Astrocyte of the hippocampus (primary cell): ENCODE measurements around the gene PTPN5.

Experiments used
- DNase-seq: peaks from one replicate; pipeline ENCODE4 v3.0.0; 2011; ENCODE audit warnings: low read depth, low spot score

Gene PTPN5

GRCh38 chr11:18773104-18773503 lies 18.5 kb downstream of the PTPN5 start:
- no peak for DNase-seq

GRCh38 chr11:18772211-18772610 lies 19.4 kb downstream of the PTPN5 start:
- no peak for DNase-seq

- no peak for DNase-seq
Measured at GRCh38 chr11:18771266-18772035, 20.1 kb downstream of the PTPN5 start.

DNA sequence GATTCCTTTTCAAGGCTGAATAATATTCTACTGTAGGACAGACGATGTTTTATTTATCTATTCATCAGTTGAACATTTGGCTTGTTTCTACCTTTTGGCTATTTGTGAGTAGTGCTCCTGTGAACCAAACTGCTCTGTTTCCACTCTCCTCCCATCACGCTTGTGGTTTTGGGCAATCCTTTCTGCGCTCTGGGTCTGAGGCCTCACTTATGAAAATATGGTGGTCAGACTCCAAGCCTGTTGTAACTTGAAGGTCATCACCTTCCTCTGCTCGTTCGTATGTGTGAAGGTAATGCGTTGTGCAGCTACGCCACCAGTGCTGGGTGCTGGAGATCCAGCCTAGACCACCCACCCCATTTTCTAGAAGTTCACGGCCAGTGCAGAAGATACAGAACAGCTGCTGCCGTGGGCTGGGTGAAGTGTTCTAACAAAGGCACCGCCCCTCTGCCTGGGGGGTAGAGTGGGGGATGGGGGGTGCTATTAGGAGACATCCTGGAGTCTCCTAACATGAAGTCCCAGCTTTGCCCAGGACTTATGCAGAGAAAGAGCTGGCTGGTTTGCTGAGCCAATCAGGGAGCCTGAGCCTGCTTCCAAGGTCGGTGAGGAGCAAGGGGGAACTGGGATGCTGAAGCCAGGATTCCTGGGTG lies 21.0 kb downstream of the PTPN5 start:
- DNase-seq: no peak

- no peak for DNase-seq
Measured at GRCh38 chr11:18769802-18770456, 21.7 kb downstream of the PTPN5 start.

GRCh38 chr11:18768978-18769377 lies 22.6 kb downstream of the PTPN5 start:
- no peak for DNase-seq

DNA sequence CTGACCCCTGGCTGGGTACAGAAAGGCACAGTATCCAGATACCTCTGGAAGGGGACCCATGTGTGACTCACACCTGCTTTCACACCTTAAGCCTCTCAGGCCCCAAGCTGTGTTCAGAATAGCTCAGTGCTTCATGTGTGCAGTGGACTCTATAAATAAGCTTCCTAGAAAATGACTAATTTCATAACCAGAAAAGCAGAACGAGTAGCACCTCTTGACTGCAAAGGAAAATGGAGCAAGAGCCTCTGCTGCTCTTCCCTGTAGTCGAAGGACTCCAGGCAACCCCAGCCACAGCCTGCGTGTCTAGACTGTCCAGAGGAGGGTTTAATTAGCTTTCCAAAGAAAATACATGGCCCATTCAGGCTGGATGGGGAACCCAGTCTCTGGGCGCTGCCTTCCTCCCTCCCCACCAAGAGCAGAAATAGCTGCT lies 23.1 kb downstream of the PTPN5 start:
- no peak for DNase-seq

GRCh38 chr11:18766015-18766414 lies 25.6 kb downstream of the PTPN5 start:
- no peak for DNase-seq

DNA sequence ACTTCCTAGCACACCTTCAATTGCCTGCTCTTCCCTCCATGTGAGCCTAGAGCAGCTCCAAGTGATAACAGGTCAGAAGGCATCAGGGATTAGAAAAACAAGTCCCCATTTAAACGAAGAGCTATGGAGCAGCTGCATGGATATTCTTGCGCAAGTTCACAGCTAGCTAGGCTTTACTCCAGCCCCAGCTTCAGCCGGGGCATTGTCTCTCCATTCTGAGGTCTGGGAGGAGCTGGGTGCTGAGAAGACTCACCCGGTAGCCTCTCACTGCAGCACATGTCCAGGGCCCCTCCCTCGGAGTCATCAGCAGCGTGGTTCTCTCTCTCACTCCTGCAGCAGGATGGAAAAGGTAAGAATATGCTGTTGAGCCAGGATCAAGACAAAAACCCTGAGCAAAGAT lies 26.0 kb downstream of the PTPN5 start:
- no peak for DNase-seq

DNA sequence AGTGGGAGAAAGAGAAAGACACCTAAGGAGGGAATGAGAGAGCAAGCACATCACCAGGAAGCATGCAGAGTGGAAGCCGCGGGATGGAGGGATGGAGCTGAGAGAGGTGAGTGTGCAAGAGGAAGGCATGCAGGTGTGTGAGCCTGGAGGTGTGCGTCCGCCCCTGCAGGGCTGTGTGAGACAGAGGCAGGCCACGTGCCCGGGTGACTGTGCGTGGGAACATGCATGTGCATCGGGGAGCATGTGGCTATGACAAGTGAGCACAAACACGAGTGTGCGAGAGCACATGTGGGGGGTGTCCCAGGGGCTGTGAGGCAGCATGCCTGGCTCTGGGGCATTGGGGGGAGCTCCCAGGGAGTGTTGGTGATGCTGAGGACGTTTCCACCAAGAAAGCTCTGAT lies 29.9 kb downstream of the PTPN5 start:
- DNase-seq: no peak

GRCh38 chr11:18761144-18761543 lies 30.5 kb downstream of the PTPN5 start:
- no peak for DNase-seq

DNA sequence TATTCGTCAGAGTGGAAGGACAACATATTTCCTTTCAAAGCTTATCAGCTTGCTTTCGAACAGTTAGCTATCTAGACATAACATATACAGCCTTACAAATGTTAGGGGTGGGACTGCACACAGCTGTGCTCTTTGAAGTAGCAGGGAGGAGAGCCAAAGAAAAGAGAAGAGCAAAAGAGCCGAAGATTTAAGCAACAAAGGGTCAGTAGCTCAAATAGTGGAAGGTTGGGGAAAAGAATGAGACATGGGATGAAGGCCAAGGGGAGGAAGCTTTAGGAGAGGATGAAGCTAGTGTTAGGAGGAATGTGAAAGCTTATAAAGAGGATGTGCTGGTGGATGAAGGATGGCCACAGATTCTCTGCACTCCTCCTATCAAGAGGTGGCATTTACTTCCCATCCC lies 33.8 kb downstream of the PTPN5 start:
- peak; percentile 7 for DNase-seq

- DNase-seq: no peak
Measured at GRCh38 chr11:18756889-18757288, 34.7 kb downstream of the PTPN5 start.

GRCh38 chr11:18754308-18754707 lies 37.3 kb downstream of the PTPN5 start:
- no peak for DNase-seq

GRCh38 chr11:18752502-18752901 lies 39.1 kb downstream of the PTPN5 start:
- no peak for DNase-seq

- DNase-seq: no peak
Measured at GRCh38 chr11:18750944-18751343, 40.7 kb downstream of the PTPN5 start.

- DNase-seq: peak; percentile 87
Measured at GRCh38 chr11:18749681-18750319, 41.8 kb downstream of the PTPN5 start.

DNA sequence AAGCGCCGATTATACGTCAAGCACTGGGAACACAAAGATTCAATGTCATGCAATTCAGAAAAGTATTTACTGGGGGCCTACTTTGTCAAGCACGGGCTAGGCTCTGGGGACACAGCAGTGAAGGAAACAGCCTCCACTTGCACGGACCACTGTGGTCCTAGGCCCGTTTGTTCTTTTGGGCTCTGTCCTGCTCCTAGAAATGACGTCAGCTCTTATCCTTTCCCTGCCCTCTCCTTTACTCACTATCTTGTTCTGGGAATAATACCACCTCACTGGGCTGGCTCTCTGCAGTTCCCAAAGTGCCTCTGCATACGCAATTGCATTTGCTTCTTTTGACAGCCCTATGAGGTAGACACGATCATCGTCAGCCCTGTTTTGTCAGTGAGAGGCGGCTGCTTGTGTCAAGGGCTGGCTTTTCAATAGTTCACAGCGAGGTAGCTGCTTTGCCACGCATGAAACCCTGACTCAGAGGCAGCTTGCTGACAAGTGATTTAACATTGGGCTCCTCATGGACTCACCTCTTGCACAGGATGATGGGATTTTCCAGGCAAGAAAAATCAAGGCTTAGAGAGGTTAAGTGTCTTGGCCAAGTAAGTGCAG lies 42.7 kb downstream of the PTPN5 start:
- peak; percentile 44 for DNase-seq

DNA sequence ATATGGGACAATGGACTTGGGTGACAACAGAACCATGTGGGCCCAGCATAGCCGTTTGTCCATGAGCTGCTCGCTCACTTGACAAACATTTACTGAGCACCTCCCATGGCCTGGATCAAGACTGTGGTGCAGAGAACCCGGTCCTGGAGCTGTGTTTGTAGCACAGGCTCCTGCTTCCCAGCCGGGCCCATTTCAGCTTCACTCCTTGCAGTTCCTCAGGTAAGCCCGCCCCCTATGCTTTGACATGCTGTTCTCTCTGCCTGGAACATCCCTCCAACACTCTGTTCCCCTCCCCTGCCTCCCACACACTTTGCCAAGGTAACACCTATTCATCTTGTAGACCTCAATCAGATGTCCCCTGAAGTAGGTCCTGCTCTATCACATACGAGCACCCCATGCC lies 46.3 kb downstream of the PTPN5 start:
- DNase-seq: no peak

DNA sequence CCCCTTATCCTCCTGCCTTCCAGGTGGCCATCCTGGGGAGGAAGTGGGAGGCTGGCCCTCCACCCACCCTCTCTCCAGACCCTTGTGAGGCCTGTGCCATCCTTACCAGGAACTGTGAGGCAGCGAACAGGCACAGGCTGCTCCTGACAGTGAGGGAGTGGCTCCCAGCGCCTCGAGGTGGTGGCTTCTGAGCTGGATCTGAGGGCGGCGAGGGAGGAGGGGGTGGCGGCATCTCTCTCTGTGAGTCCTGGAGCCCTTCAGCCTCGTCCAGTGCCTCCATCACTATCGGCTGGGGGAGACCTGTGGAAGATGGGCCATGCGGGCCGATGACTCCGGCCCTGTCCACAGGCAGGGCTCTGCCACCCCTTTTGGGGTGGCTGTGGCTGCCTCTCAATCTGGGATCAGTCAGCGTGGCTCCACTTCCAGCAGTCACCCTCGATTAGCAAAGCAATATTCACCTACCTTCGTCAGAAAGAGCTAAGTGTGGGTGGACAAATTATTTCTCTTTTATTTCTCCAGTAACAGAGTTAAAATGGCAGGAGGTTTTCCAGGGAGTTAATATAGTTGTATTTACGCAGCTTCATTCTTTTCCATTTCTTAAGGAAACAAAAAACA lies 47.6 kb downstream of the PTPN5 start:
- no peak for DNase-seq

- no peak for DNase-seq
Measured at GRCh38 chr11:18743365-18743764, 48.2 kb downstream of the PTPN5 start.
